ENCODE measurements around the gene SIRPB2. TPM values are rescaled to one million over a fixed set of nuclear protein-coding genes. Genes with fewer than 3 reads are reported as not detected.

SIRPB2 gene
- total RNA-seq, 1 experiment from 2014 or later, result not detected

DNA sequence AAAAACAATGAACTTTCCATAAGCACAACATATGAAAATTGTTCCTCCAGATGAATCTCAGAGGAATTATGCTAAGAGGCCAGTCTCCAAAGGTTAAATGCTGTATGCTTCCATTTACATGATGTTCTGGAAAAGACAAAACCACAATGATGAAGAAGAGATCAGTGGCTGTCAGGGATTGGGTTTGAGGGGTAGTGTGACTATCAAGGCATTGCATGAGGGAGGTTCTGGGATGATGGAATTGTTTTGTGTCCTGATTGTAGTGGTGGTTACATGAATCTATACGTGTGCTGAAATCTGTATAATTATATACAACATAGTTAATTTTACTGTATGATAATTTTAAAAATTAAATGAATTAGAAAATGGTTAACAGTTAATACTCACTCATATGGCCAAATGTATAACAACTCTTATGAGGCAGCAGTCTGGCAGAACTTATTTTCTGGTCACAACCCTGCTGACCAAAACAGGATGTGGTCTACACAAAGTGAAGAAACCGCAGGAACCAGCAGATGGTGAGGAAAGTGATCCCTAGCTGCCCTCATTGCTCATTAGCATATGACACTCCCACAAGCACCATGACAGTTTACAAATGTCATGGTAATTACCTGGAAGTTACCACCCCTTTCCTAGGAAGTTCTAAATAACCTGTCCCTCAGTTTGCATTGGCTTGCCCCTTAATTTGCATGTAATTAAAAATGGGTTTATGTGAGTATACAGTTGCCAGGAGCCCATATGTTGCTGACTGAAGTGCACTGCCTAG, 56.5 kb downstream of the SIRPB2 start:
- no peak overlapping the region for H3K27ac Mint-ChIP-seq
- Histone ChIP-seq H2BK120ac (ENCODE audit: low read depth, low read length, poor library complexity, severe bottlenecking) (no peak overlapping the region), H2AFZ (ENCODE audit: low read length) (no peak overlapping the region), H3K9me3 (ENCODE audit: control insufficient read depth, low read depth, low read length) (peaks cover 11% of the 10 kb centered on the region), H3K18ac (ENCODE audit: insufficient read length, low read depth, low read length) (no peak overlapping the region), H4K20me1 (ENCODE audit: control insufficient read depth, insufficient read depth, insufficient read length) (no peaks in the 10 kb centered on the region), H3K27ac (ENCODE audit: insufficient read length, low read depth, low read length) (no peak overlapping the region), H4K5ac (ENCODE audit: insufficient read length, low read depth, low read length) (no peak overlapping the region), H3K79me2 (ENCODE audit: insufficient read depth, low read length) (no peaks in the 10 kb centered on the region), H3K23me2 (ENCODE audit: insufficient read length, low read depth, low read length, poor library complexity, severe bottlenecking) (no peaks in the 10 kb centered on the region), H3K56ac (ENCODE audit: insufficient read length, low read depth, low read length) (no peak overlapping the region), H3K23ac (ENCODE audit: insufficient read length, low read depth, low read length) (no peak overlapping the region), H4K91ac (ENCODE audit: insufficient read length, low read depth, low read length) (no peak overlapping the region), H2BK15ac (ENCODE audit: low read depth, low read length) (no peak overlapping the region), H2BK20ac (ENCODE audit: low read depth, low read length, poor library complexity, severe bottlenecking) (no peak overlapping the region), H2BK5ac (ENCODE audit: insufficient read length, low read length) (no peak overlapping the region), H3K4ac (ENCODE audit: low read depth, low read length) (no peak overlapping the region), H2BK12ac (ENCODE audit: insufficient read length, low read depth, low read length) (no peak overlapping the region), H3K79me1 (ENCODE audit: insufficient read depth, low read depth, low read length, poor library complexity, severe bottlenecking) (no peaks in the 10 kb centered on the region), H3T11ph (ENCODE audit: low read length) (no peak overlapping the region), H3K27me3 (ENCODE audit: insufficient read depth, low read length) (no peaks in the 10 kb centered on the region), H3K14ac (ENCODE audit: insufficient read depth, low read length) (no peak overlapping the region), H2AK5ac (ENCODE audit: insufficient read length, low read length) (no peak overlapping the region), H4K8ac (replicated peaks; ENCODE audit: insufficient read length, low read depth, low read length) (no peak overlapping the region), H3K9ac (ENCODE audit: extremely low read depth, insufficient read length, low read length) (no peak overlapping the region), H3K4me1 (ENCODE audit: insufficient read depth, low read length) (no peaks in the 10 kb centered on the region), H3K4me2 (ENCODE audit: insufficient read depth, insufficient read length, low read length) (no peak overlapping the region)
- H3K36me3 Mint-ChIP-seq (ENCODE audit: insufficient read depth in 1 of 3, low read depth in 3 of 3), result peaks cover 19 to 34% (median 19%) of the 10 kb centered on the region in 3 experiments
- H3K4me3 Mint-ChIP-seq, result no peak overlapping the region
- peaks cover 28 to 46% of the 10 kb centered on the region in 2 experiments for H3K4me1 Mint-ChIP-seq
- no peaks in the 10 kb centered on the region; the same call in 1 of the 2 replicates for H3K27me3 Mint-ChIP-seq (ENCODE audit: low read depth)
- WGBS (ENCODE audit: extremely low coverage, insufficient read length, low lambda C conversion rate), result no CpG with 5 or more reads among the region's 2 CpGs
- TF ChIP-seq CTCF (conservative IDR thresholded peaks at IDR 0.05), result no peak
- no peak for DNase-seq
- H3K9me3 Mint-ChIP-seq, result peaks cover 30 to 32% of the 10 kb centered on the region in 2 experiments
